ES-I3 (cell line): ENCODE measurements around the gene ZSCAN25.
"Not testable (repeated sequence)": the region's sequence is repeated elsewhere in the genome, so short reads cannot be mapped to it uniquely, and the experiment has no call there.

Experiments
- H3K36me3 ChIP-seq: 2 replicates; pipeline ENCODE4 v1.6.1; 2013; ENCODE audit warnings: mild to moderate bottlenecking, low read length, control low read depth, moderate library complexity; ENCODE audit not compliant: insufficient read depth
- H3K4me1 ChIP-seq: 2 replicates; pipeline ENCODE4 v1.6.1; 2013; ENCODE audit warnings: mild to moderate bottlenecking, control low read depth, low read length; ENCODE audit not compliant: insufficient read depth
- H3K9ac ChIP-seq: 2 replicates; pipeline ENCODE4 v1.6.1; 2013; ENCODE audit warnings: low read depth, mild to moderate bottlenecking, low read length, moderate library complexity
- H3K9me3 ChIP-seq: 2 replicates; pipeline ENCODE4 v1.6.1; 2013; ENCODE audit warnings: mild to moderate bottlenecking, low read length, moderate library complexity; ENCODE audit not compliant: control insufficient read depth, insufficient read depth

ZSCAN25 gene

DNA sequence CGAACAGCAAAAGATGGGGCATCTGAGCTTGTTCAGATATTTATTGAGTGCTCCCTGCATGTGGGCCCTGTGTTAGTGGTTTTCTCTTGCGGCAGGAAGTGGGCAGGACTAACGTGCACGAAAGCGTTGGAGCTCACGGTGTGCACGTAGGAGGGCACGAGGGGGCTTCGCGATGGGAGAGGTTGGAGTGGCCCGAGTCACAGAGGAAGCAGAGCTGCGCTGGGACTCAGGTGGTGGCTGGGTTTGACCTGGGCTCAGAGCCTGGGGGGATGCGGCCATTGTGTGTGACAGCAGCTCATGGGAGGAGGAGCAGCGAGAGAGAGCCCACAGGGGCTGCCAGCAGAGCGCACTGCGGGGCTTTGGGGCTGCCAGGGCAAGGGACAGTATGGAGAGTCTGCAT lies 7.7 kb downstream of the ZSCAN25 start:
- H3K36me3 ChIP-seq, result peaks cover 56% of the 10 kb centered on the region

DNA sequence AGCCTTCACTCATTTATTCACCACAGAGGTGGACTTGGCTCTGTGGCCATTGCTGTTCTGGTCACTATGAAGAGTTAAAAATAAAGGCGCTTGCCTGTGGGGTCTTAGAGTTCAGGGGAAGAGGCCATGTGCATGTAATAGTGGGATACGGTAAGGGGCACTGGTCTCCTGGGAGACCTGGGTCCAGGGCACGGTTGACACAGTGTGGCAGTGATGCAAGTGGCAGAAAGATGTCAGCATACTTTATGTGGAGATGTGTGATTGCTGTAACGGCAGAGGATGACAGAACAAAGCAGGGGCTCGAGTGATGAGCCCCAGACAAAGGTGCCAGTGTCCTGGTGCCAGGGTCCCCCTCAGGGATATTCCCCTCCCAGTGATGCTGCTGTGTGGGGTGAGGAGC lies 8.6 kb downstream of the ZSCAN25 start:
- Histone ChIP-seq H3K4me1 (peaks cover 6% of the 10 kb centered on the region; the same call in 1 of the 2 replicates), H3K36me3 (peaks cover 50% of the 10 kb centered on the region), H3K9me3 (no peaks in the 10 kb centered on the region), H3K9ac (no peak overlapping the region)

More for the DNA sequence above, 7.7 kb downstream of the ZSCAN25 start:
- no peaks in the 10 kb centered on the region for H3K9me3 ChIP-seq
- peaks cover 6% of the 10 kb centered on the region; the same call in 1 of the 2 replicates for H3K4me1 ChIP-seq
- H3K9ac ChIP-seq, result no peak overlapping the region

GRCh38 chr7:99625961-99626360 lies 9.2 kb downstream of the ZSCAN25 start:
- H3K4me1 ChIP-seq, result peaks cover 6% of the 10 kb centered on the region; the same call in 1 of the 2 replicates
- peaks cover 47% of the 10 kb centered on the region for H3K36me3 ChIP-seq
- no peaks in the 10 kb centered on the region for H3K9me3 ChIP-seq
- H3K9ac ChIP-seq, result no peak overlapping the region

GRCh38 chr7:99626661-99627060 lies 9.9 kb downstream of the ZSCAN25 start:
- H3K9ac ChIP-seq, result no peak overlapping the region
- H3K9me3 ChIP-seq, result no peaks in the 10 kb centered on the region
- H3K36me3 ChIP-seq, result peaks cover 47% of the 10 kb centered on the region
- H3K4me1 ChIP-seq, result peaks cover 12% of the 10 kb centered on the region; the same call in 1 of the 2 replicates

GRCh38 chr7:99627513-99627912 lies 10.8 kb downstream of the ZSCAN25 start:
- H3K9me3 ChIP-seq, result no peaks in the 10 kb centered on the region
- peaks cover 42% of the 10 kb centered on the region for H3K36me3 ChIP-seq
- peaks cover 12% of the 10 kb centered on the region; the same call in 1 of the 2 replicates for H3K4me1 ChIP-seq
- no peak overlapping the region for H3K9ac ChIP-seq

DNA sequence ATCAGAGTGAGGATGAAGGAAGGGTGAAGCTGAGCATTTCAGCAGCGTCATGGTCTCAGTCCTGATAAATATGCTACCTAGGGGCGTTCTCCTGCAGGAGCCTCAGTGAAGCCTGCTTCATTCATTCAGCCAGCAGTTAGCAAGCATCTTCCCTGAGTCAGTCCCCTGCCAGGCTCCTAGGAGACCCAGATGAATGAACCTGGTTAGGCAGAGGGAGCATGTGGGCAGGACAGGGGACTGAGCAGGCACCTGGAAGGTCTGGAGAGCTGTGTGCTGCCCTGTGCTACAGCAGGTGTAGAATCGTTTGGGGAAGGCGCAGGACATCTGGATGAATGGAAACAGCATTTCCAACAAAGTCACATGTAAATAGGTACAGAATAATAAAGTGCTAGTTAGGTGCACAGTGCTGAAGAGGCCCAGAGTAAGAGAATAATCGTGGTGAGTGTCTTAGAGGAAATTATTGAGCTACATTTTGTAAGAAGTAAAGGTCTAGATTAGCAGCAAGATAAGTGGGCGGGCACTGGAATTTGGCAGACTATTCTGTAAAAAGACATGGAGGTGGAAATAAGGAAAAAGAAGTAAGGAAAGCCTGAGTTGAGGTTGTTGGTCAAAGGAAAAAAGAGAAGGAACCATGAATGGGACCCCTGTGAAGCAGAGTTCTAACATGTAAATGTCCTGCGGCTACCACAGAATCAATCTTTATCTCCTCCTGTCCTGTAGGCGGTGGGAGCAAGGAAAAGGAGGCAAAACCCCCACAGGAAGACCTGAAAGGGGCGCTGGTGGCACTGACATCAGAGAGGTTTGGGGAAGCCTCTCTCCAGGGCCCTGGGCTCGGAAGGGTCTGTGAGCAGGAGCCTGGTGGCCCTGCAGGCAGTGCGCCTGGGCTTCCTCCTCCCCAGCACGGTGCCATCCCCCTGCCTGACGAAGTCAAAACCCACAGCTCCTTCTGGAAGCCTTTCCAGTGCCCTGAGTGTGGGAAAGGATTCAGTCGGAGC lies 12.0 kb downstream of the ZSCAN25 start:
- peaks cover 12% of the 10 kb centered on the region; the same call in 1 of the 2 replicates for H3K4me1 ChIP-seq
- H3K9ac ChIP-seq, result no peak overlapping the region
- H3K9me3 ChIP-seq, result no peaks in the 10 kb centered on the region
- peaks cover 36% of the 10 kb centered on the region for H3K36me3 ChIP-seq

- peaks cover 29% of the 10 kb centered on the region for H3K36me3 ChIP-seq
- peaks cover 12% of the 10 kb centered on the region; the same call in 1 of the 2 replicates for H3K4me1 ChIP-seq
- H3K9me3 ChIP-seq, result no peaks in the 10 kb centered on the region
- H3K9ac ChIP-seq, result no peak overlapping the region
These were observed 12.9 kb downstream of the ZSCAN25 start for GRCh38 chr7:99629643-99630042.

- H3K9me3 ChIP-seq, result no peaks in the 10 kb centered on the region
- H3K9ac ChIP-seq, result no peak overlapping the region
- peaks cover 16% of the 10 kb centered on the region; the same call in 1 of the 2 replicates for H3K36me3 ChIP-seq
- peaks cover 12% of the 10 kb centered on the region; the same call in 1 of the 2 replicates for H3K4me1 ChIP-seq
These were observed 14.8 kb downstream of the ZSCAN25 start for GRCh38 chr7:99631295-99632109.

GRCh38 chr7:99637414-99637813 lies 20.7 kb downstream of the ZSCAN25 start:
- not testable (repeated sequence) for H3K9me3 ChIP-seq, H3K4me1 ChIP-seq, H3K9ac ChIP-seq, H3K36me3 ChIP-seq

DNA sequence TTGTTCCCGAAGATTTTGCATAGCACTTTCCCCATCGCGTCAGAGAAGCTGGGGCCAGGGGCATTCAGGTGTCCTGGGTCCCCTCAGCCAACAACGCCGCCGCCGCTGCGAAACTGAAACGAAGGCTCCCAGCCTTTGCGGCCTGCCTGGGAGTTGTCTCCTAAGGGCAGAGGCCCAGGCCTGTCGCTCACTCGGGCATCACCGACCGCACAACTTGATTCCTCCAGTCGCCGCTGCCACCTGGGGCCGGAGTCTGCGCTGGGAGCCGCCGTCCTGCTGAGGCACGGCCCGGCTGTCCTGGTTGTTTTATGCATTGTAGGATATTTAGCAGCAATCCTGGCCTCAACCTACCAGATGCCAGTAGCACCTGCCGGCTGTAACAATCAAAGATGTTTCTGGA lies 22.0 kb downstream of the ZSCAN25 start:
- Histone ChIP-seq H3K4me1 (peaks cover 9% of the 10 kb centered on the region; the same call in 1 of the 2 replicates), H3K9ac (no peak overlapping the region), H3K9me3 (no peaks in the 10 kb centered on the region), H3K36me3 (no peaks in the 10 kb centered on the region)

- no peaks in the 10 kb centered on the region for H3K36me3 ChIP-seq
- H3K4me1 ChIP-seq, result peaks cover 9% of the 10 kb centered on the region; the same call in 1 of the 2 replicates
- no peak overlapping the region for H3K9ac ChIP-seq
- no peaks in the 10 kb centered on the region for H3K9me3 ChIP-seq
These were observed 22.5 kb downstream of the ZSCAN25 start for GRCh38 chr7:99639267-99639666.

DNA sequence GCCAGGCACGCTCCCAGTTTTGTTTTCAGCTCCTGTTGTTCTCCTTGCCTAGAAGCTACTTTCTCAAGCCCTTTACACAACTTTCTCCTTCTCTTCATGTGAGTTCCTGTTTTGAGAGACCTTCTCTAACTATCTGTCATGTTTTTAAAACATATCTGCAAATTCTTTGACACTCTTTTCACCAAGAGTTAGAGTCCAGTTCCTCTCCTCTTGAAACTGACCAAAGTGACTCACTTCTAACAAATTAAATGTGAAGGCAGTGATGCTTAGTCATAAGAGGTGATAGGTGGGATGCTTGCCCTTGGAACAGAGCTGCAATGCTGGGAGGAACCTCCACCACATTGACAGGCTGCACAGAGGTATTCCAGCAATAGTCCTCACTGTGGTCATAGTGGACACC lies 25.3 kb downstream of the ZSCAN25 start:
- no peak overlapping the region for H3K9ac ChIP-seq
- H3K9me3 ChIP-seq, result no peaks in the 10 kb centered on the region
- no peaks in the 10 kb centered on the region for H3K36me3 ChIP-seq
- H3K4me1 ChIP-seq, result peaks cover 9% of the 10 kb centered on the region; the same call in 1 of the 2 replicates

DNA sequence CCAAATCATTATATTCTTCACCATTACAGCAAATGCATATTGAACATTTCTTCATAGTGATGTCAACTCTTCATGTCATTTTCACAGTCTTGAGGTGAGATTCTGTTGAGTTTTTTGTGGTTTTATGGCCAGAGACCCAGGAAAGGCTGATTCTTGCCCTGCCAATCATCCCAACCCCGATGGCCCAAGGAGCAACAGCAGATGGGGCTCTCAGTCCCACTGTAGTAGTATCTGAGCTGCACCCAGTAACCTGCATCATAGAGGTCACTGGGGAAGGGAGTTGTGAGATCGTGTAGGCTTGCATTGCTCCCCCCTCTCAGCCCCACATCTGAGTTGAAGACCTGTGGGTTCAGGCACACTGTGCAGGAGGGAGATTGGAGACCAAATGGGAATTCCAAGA lies 26.7 kb downstream of the ZSCAN25 start:
- H3K9me3 ChIP-seq, result no peaks in the 10 kb centered on the region
- peaks cover 9% of the 10 kb centered on the region; the same call in 1 of the 2 replicates for H3K4me1 ChIP-seq
- H3K9ac ChIP-seq, result no peak overlapping the region
- no peaks in the 10 kb centered on the region for H3K36me3 ChIP-seq

DNA sequence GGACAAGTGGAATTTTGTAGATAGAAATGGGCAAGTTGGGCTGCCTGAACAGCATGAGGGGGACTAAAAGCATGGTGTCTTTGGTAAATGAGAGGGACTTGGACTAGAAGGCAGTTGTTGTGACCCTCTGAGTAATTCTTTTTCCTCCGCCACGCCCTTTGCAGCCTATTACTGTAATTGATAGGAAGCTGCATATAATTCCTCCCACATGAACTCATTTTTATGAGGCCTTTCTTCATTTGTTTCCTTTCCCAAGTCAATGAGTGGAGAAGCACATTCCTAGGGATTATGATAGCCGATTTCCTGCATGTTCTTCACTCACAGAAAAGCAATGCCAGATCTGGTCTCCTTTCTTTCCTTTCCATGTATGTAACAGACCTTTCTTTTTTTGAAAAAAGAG lies 27.7 kb downstream of the ZSCAN25 start:
- no peaks in the 10 kb centered on the region for H3K36me3 ChIP-seq
- H3K9ac ChIP-seq, result no peak overlapping the region
- H3K4me1 ChIP-seq, result peaks cover 3% of the 10 kb centered on the region; the same call in 1 of the 2 replicates
- H3K9me3 ChIP-seq, result no peaks in the 10 kb centered on the region
